Stimulated activated CD4-positive, alpha-beta T cell treated with anti-CD3 and anti-CD28 coated beads, Interleukin-2, amount 100 ng/mL, for 24 hours (primary cell): ENCODE results near the gene MS4A12.
"Not testable (repeated sequence)": the region's sequence is repeated elsewhere in the genome, so short reads cannot be mapped to it uniquely, and the experiment has no call there.

Source experiments
- DNase-seq, 2 donors: peaks; one replicate each; pipeline ENCODE4 v3.0.0-alpha.2; 2020

MS4A12 gene, protein sequence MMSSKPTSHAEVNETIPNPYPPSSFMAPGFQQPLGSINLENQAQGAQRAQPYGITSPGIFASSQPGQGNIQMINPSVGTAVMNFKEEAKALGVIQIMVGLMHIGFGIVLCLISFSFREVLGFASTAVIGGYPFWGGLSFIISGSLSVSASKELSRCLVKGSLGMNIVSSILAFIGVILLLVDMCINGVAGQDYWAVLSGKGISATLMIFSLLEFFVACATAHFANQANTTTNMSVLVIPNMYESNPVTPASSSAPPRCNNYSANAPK

DNA sequence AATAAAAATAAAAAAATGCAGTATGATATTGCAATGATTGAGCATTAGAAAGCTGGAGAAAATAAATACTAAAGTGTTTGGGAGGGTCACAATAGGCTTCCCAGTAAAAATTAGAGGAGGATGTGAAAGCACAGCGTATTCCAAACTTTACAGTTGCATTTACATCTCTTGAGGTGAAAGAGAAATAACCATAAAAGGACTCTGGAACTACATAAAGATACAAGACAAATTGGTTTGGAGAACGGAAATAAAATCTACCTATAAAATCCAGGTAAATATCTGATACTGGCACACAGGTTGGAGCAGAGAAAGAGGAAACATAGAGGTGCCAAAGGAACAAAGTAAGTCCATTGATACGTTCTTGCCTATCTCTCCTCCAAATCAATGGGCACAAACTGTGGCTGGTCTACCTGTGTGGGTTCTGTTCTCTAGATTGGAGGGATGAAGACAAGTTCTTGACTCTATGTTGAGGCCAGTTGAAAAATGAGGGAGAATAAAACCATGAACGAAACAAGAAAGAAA lies at the start of gene MS4A12:
MS4A12 (plus strand) TSS at position 291 of the 522 bp plus-strand sequence. CDS start 4,541 bp downstream, outside the sequence.
- DNase-seq: no peak

DNA sequence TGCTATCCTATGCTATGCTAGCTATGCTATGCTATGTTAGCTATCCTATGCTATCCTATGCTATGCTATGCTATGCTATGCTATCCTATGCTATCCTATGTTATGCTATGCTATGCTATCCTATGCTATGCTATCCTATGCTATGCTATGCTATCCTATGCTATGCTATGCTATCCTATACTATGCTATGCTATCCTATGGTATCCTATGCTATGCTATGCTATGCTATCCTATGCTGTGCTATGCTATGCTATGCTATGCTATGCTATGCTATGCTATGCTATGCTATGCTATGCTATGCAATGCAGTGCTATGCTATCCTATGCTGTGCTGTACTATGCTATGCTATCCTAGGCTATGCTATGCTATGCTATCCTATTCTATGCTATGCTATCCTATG lies 45.5 kb upstream of the MS4A12 start:
- no peak for DNase-seq

DNA sequence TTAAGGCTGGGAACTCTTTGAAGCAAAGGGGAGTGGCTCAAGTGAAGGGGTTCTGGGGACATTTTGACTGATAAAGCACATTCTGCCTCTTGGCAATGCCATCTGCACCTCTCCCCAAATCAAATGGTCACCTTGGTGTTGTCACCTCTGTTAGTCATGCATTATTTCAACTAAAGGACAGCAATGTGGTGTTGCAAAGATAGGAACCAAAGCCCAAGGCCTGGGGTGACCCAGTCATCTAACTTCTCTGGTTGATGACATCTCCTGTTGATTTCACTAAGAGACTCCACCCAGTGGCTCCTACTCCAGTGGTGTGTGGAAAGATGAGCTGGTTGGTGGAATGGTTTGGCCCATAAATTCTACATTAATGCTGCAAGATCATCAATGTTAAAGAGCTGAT lies 44.7 kb upstream of the MS4A12 start:
- no peak for DNase-seq

DNA sequence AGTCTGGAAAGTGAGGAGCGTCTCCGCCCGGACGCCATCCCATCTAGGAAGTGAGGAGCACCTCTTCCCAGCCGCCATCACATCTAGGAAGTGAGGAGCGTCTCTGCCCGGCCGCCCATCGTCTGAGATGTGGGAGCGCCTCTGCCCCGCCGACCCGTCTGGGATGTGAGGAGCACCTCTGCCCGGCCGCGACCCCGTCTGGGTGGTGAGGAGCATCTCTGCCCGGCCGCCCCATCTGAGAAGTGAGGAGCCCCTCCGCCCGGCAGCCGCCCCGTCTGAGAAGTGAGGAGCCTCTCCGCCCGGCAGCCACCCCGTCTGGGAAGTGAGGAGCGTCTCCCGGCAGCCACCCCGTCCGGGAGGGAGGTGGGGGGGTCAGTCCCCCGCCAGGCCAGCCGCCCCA lies 41.4 kb upstream of the MS4A12 start:
- not testable (repeated sequence) for DNase-seq

DNA sequence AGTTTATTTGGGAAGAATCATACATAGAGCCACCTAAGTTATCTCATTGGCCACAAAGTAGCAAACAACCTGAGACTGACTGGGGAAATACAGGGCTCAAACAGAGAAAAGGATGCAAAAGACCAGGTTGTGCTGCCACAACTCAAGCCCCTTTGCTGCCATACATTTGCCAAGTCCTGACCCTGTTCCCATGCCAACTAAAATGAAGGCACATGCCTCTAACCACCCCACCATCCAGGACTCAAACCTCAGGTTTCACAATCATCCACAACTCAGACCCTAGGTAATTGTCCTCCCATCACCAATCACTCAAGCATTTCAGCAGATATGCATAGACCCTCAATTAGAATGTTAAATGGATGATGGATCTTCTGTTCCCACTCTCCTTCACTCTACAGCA lies 38.4 kb upstream of the MS4A12 start:
- no peak for DNase-seq

DNA sequence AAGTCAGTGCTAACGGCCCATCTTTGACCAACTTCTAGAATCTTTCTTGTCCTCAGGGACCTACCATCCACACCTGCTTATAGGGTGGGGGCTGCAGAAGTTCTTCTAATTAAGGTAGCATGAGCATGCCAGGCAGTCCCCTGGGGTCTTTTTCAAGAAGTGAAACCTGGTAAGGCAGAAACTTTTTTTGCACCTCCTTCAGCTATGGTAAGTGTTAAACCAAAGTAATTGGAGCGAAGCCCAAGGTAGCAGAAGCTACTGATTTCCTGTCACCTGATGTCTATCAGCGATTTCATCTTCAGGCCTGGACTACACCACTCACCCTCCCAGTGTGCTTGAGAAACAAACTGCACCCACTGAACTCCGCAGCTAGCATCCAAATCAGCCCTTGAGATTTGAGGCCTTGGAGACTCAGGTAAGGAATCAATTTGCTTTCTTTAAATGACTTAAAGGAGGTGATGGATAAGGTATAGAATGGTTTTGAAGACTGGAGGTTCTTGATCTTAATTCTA lies 37.0 kb upstream of the MS4A12 start, which contains the start of gene MS4A1:
MS4A1 (plus strand) TSS at position 317 of the 512 bp plus-strand sequence. CDS start 6,528 bp downstream, outside the sequence.
- DNase-seq: no peak

DNA sequence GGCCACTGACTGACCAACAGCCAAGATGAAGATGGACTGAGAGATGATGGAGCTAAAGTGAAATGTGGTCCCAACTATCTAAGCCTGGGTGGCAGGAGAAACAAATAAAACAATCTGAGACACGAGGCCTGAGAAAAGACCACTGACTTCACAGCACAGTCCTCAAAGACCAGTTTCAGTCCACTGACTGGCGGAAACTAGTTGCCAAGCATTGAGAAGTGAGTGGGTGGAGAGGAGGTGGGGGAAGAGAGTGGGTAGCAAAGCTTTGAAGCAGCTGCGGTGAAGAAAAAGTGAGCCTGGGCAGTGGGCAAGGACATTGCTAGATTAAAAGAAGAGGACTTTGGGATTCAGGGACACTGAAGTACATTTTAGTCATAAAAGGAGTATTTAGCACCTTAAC lies 35.0 kb upstream of the MS4A12 start:
- DNase-seq: no peak

DNA sequence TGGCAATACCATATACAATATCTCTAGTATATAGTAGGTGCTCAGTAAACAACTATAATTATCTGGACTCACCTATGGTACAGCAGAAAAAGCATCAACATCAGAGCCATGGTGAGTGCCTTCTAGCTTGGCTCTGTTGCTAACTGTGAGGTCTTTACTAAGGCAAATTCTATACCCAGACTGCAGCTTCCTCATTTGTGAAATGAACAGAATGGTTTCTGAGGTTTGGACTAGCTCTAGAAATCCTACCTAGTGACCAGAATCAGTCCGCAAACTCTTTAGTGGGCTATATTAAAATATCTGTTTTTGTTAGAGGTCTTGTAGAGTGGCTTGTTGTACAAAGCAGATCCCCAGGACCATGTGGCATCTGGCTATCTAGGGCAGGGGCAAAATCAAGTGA lies 33.2 kb upstream of the MS4A12 start:
- DNase-seq: no peak

DNA sequence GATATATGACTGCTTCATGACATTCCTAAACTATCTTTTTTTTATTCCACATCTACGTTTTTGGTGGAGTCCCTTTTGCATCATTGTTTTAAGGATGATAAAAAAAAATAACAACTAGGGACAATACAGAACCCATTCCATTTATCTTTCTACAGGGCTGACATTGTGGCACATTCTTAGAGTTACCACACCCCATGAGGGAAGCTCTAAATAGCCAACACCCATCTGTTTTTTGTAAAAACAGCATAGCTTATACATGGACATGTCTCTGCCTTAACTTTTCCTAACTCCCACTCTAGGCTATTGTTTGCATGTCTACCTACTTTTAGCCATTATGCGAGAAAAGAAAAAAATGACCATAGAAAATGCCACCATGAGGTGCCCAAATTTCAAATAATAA lies 23.7 kb upstream of the MS4A12 start:
- no peak for DNase-seq

DNA sequence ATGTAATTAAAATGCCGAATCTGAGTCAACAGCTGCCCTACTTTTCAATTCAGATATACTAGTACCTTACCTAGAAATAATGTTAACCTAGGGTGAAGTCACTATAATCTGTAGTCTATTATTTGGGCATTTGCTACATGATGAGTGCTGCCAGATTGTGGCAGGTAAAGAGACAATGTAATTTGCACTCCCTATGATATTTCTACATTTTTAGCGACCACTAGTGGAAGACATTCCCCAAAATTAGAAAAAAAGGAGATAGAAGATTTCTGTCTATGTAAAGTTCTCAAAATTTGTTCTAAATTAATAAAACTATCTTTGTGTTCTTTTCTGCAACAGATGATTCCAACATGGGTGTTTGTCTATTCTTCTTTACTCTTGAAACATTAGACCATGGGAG lies 22.9 kb upstream of the MS4A12 start:
- no peak for DNase-seq

DNA sequence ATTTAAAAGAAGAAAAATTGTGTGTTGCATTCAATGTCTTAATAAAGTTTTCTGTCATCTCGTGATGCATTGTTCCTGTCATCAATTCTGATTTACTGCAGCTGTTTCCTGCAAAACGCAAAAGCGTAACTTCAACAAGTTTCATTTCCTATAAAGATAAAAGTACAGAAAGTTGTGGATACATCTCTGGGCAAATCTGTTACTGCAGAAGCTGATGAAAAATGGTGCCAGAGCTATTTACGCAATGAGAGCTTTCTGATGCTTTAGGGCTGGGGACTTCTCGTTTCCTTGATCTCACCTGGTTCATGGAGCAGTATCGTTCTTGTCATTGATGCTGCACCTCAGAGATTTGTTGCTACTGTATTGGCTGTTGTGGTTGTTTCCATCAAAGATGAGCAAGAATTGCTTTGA lies 15.5 kb upstream of the MS4A12 start:
- no peak for DNase-seq

DNA sequence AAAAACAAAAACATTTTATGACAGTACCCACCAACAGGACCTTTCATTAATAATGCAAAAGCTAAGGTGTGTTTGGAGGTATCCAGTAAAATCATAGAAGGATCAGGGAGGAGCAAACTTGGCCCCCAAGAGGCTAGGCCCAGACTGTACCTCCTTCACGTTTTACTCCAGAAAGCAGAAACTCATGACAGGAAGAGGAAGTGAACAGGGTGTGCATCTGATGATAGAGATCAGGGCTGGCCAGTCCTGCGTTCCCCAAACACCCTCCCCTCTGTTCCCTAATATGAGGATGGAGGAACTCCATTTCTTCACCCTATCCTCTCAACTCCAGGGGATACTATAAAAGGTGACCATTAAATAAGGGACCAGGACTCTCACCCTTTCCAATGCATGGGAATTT lies 10.2 kb upstream of the MS4A12 start:
- DNase-seq: no peak

DNA sequence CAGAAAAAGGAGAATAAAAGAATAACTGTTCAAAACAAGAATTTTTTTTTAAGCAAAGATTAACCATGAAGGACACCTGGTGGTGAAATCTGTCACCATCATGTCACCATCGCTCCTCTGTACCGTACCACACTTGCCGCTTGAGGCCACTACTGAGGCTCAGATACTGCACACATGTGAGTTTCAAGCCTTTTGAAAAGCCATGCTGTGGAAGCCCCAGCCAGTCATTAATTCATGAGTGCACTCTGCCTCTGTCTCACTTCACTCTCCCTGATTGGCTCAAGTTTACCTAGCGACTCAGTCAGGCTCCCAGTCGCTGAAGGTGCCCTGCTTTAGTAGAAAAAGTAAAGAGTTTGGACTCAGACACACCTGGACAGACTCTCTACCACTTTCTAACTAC lies 6.6 kb upstream of the MS4A12 start:
- DNase-seq: peak in 1 of 2 donors; percentile 4

DNA sequence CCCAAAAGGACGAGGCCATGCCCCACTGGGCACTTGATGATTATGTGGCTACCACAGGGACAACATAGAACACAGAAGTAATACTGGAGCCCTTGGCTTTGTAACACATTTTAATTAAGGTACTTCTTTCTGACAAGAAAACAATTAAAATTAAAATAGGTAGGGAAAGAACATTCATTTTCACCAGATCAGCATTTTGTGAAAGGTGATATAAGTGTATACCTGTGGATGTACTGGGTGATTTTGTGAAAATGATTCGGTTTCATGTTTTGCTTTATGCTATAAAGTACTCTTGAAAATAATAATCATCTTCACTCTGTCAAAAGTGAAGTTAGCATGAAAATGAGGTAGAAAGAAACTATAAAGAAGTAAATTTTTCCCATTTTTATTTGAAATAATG lies 876 bp downstream of the MS4A12 start:
- no peak for DNase-seq

DNA sequence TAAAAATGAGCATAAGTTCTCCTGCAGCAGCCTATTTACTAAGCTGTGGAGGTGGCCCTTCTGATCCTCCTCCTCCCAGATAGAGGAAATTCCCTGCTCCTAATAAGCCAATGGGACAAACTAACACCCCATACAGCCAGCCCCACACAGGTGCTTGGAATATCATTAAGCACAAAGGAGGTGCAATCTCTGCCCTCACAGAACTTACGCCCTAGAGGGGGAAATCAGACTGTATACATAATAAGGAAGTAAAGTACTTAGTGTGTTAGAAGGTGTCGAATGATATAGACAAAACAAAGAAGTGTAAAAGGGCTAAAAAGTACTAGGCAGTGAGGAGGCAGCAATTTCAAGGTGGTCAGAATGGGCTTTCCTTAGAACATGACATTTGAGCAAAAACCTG lies 5.8 kb downstream of the MS4A12 start:
- DNase-seq: no peak

DNA sequence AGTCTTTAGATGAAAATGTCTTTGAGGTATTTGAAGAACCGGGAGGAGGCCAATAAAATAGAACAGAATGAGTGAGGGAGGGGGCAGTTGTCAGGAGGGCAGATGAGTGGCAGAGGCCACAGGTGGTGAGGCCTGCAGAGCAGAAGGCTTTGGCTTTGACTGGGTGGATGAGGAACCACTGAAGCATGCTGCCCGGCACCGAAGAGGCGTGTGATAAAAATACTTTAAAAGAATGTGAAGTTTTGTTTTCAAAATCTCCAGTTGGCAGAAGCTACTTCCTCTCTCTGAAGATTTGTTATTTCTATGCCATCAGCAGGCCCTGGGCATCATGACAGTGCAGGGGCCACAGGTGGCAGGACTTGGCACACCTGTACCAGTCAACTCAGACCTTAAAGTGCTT lies 6.3 kb downstream of the MS4A12 start:
- DNase-seq: no peak

DNA sequence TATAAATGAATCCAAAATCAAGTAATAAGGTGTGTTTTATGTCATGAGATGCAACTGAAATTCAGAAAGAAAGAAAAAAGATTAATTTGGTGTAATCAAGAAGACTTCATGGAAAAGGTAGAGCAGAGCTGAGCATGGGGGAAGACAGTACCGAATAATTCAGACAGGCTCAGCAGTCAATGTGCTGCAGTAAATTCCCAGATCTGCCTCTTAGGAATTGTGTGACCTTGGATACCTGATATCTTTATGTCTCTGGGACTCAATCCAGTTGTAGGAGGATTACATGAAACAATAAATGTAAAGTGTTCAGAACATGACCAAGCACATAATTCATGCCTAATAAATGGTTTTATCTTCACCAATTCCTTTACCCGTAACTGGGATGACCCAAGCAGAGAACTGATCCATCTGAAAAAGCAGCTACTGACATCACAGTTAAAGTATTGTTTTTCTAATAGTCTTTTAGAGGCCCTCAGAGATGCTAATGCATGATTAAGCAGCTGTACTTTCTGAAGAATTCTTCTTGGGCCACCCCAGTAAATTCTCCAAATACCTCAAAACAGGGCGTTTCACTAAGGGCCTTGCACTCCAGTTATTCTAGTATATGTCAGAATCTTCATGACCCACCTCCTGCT lies 7.8 kb downstream of the MS4A12 start:
- no peak for DNase-seq

DNA sequence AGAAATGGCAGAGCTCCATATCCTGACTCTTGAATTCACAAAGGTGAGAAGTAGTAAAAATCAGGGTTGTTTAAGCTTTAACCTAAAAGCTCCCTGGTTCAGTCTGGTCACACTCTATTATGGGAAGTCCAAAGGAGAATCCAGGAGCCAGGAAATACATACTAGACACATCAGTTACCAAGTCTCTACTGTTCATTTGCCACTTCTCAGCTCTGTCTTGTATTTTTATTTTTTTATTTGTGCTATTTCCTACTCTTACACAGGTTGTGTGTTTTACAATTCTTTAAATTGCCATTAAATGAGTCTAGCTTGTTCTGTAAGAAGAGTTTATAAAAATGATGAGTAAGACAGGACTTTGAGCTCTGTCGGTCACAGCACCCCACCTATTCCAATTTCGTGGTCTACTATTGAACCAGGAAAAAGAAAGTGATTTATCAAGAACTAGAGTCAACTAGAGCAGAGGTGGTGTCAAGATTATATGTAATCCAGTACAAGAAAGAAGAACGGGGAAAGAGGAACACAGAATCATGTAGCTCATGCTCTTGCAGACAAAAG lies 9.7 kb downstream of the MS4A12 start:
- DNase-seq: no peak

DNA sequence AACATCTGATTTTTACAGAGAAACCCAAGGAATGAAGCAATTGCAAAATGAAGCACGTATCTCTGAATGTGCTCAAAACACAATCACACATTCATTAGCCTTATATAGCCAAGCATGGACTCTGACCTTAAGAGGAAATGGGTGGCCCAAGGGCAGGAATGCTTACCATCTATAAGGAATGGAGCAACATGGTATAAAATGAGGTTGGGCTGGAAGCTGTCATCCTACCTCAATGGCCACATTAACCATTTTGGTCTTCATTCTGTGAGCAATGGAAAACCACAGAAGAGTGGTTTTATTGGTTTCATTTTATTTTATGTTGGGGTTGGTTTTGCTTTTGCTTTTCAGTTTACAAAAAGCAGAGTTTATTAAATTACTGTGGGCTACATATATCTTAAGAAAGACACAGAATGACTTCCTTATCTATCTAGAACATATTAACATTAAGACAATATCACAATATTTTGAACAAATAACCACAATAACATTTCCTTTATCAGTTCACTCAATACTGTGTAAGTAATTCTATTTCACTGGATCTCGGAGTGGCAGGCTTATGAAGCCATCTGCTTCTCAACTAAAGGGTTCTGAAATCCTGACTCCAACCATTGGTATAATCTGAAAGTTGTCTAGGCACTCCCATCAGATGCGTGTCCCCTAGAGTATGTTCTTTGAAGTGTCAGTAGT lies 11.8 kb downstream of the MS4A12 start:
- DNase-seq: no peak

DNA sequence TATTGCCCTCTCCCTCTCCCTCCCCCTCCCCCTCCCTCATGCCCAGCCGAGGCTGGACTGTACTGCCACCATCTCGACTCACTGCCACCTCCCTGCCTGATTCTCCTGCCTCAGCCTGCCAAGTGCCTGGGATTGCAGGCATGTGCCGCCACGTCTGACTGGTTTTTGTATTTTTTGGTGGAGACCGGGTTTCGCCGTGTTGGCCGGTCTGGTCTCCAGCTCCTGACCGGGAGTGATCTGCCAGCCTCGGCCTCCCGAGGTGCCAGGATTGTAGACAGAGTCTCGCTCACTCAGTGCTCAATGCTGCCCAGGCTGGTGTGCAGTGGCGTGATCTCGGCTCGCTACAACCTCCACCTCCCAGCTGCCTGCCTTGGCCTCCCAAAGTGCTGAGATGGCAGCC lies 17.0 kb downstream of the MS4A12 start:
- not testable (repeated sequence) for DNase-seq

DNA sequence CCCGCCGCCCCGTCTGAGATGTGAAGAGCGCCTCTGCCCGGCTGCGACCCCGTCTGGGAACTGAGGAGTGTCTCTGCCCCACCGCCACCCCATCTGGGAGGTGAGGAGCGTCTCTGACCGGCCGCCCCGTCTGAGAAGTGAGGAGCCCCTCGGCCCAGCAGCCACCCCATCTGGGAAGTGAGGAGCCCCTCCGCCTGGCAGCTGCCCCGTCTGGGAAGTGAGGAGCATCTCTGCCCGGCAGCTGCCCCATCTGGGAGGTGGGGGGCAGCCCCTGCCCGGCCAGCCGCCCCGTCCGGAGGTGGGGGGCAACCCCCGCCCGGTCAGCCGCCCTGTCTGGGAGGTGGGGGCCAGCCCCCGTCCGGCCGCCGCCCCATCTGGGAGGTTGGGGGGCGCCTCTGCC lies 17.6 kb downstream of the MS4A12 start:
- not testable (repeated sequence) for DNase-seq

DNA sequence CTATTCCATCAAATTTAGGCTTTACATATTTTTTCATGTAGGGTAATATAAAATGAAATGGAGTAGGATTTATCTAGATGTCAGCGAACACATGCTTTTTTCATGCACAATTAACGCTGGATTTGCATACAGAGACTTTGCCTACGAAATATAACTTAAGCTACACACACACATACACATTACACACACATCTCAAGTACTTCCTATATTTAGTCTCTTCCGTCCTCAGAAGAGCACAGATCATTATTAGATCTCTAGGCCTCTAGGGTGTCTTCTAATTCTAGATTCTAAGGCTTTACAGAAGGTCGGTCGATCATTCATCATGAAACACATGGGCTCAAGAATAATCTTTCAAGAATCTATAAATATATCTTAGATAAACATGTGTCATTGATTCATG lies 18.8 kb downstream of the MS4A12 start:
- no peak for DNase-seq

DNA sequence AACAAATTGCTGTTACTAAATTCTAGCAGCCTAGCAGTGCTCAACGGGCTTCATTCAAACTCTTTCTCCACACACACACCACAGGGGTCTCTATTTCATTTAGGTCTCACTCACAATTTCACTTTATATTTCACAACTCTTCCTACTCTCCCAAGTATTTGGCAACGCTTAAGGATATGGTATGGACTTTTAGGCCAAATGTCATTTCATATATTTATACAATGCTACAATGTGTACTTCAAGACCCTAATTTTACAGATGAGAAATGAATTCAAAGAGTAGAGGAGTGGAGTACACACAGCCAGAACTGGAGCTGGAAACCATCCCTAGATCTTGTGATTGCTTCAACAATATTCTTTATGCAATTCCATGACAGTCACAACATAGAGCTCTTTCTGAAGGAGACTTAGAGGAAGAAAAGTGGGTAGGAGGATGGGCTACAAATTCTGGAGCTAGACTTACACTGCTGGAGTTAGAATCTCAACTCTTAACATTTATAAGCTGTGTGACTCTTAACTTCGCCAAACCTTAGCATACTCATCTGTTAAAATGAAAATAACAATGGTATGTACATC lies 20.2 kb downstream of the MS4A12 start:
- no peak for DNase-seq
